WTC11 (cell line): ENCODE measurements around the gene GALR2. TPM values are rescaled to one million over a fixed set of nuclear protein-coding genes. Genes with fewer than 3 reads are reported as not detected.
A peak's percentile ranks its signal among the peaks of the same experiment; 100 is the strongest.

Experiments
- ATF1 ChIP-seq: sonication (generic); formaldehyde crosslinking; IDR thresholded peaks from 2 replicates; pipeline ENCODE4 v1.8.1; 2023; ENCODE audit warnings: mild to moderate bottlenecking, moderate library complexity, missing genetic modification reagents
- ESRRA ChIP-seq: sonication (generic); formaldehyde crosslinking; IDR thresholded peaks from 2 replicates; pipeline ENCODE4 v1.8.1; 2022; ENCODE audit warnings: mild to moderate bottlenecking, missing genetic modification reagents, borderline replicate concordance
- FOXP1 ChIP-seq: sonication (generic); formaldehyde crosslinking; IDR thresholded peaks from 2 replicates; pipeline ENCODE4 v1.8.0; 2022; ENCODE audit warnings: missing genetic modification reagents, mild to moderate bottlenecking, moderate library complexity, borderline replicate concordance
- GTF2I ChIP-seq: fragments of 250-450 bp; sonication (Bioruptor Pico); conservative IDR thresholded peaks from 2 replicates; pipeline ENCODE4 v1.4.0; 2021; ENCODE audit warnings: mild to moderate bottlenecking
- HMGA2 ChIP-seq: fragments of 250-450 bp; sonication (Bioruptor Pico); IDR thresholded peaks from 2 replicates; pipeline ENCODE4 v1.4.0; 2021; ENCODE audit warnings: mild to moderate bottlenecking, moderate library complexity
- JAZF1 ChIP-seq: fragments of 250-450 bp; sonication (Bioruptor Pico); IDR thresholded peaks from 2 replicates; pipeline ENCODE4 v1.9.0; 2021; ENCODE audit warnings: moderate library complexity, mild to moderate bottlenecking, inconsistent platforms
- MYBL2 ChIP-seq: sonication (generic); formaldehyde crosslinking; IDR thresholded peaks from 2 replicates; pipeline ENCODE4 v1.8.1; 2023; ENCODE audit warnings: mild to moderate bottlenecking, moderate library complexity, missing genetic modification reagents
- NFATC4 ChIP-seq: fragments of 250-450 bp; sonication (Bioruptor Pico); IDR thresholded peaks from 2 replicates; pipeline ENCODE4 v1.9.0; 2021; ENCODE audit warnings: mild to moderate bottlenecking
- NFE2L1 ChIP-seq: sonication (generic); formaldehyde crosslinking; IDR thresholded peaks from 2 replicates; pipeline ENCODE4 v1.8.1; 2023; ENCODE audit warnings: missing genetic modification reagents
- NFYB ChIP-seq: sonication (generic); formaldehyde crosslinking; conservative IDR thresholded peaks from 2 replicates; pipeline ENCODE4 v1.8.0; 2022; ENCODE audit warnings: low read depth, missing genetic modification reagents
- NR2C2 ChIP-seq: sonication (generic); formaldehyde crosslinking; IDR thresholded peaks from 2 replicates; pipeline ENCODE4 v1.8.0; 2022; ENCODE audit warnings: mild to moderate bottlenecking, missing genetic modification reagents
- SMAD3 ChIP-seq: sonication (generic); formaldehyde crosslinking; IDR thresholded peaks from 2 replicates; pipeline ENCODE4 v1.8.0; 2022; ENCODE audit warnings: missing genetic modification reagents, mild to moderate bottlenecking, borderline replicate concordance
- TP53 ChIP-seq: sonication (generic); formaldehyde crosslinking; IDR thresholded peaks from 2 replicates; pipeline ENCODE4 v1.8.1; 2023; ENCODE audit warnings: mild to moderate bottlenecking, missing genetic modification reagents
- ZNF121 ChIP-seq: sonication (generic); formaldehyde crosslinking; IDR thresholded peaks from 2 replicates; pipeline ENCODE4 v1.8.0; 2023; ENCODE audit warnings: missing genetic modification reagents
- ZNF263 ChIP-seq: sonication (generic); formaldehyde crosslinking; IDR thresholded peaks from 2 replicates; pipeline ENCODE4 v1.8.1; 2022; ENCODE audit warnings: low read depth, mild to moderate bottlenecking, moderate library complexity, missing genetic modification reagents
- total RNA-seq: library from RNA; stranded (reverse); gene quantifications from 3 replicates; pipeline ENCODE4 v1.2.3, GENCODE V29; 2021
- TF ChIP-seq, protein P1 (sequence below): sonication (generic); formaldehyde crosslinking; IDR thresholded peaks from 2 replicates; pipeline ENCODE4 v1.8.1; 2022; ENCODE audit warnings: low read depth, mild to moderate bottlenecking, moderate library complexity, missing genetic modification reagents, borderline replicate concordance
- TF ChIP-seq, protein P2 (sequence below): sonication (generic); formaldehyde crosslinking; IDR thresholded peaks from 2 replicates; pipeline ENCODE4 v1.8.1; 2022; ENCODE audit warnings: low read depth, missing genetic modification reagents, borderline replicate concordance
- TF ChIP-seq, protein P3 (sequence below): sonication (generic); formaldehyde crosslinking; IDR thresholded peaks from 2 replicates; pipeline ENCODE4 v1.8.1; 2023; ENCODE audit warnings: mild to moderate bottlenecking, missing genetic modification reagents, moderate library complexity
- TF ChIP-seq, protein P4 (sequence below): sonication (generic); formaldehyde crosslinking; IDR thresholded peaks from 2 replicates; pipeline ENCODE4 v1.8.1; 2023; ENCODE audit warnings: mild to moderate bottlenecking, missing genetic modification reagents, borderline replicate concordance
- TF ChIP-seq, protein P5 (sequence below): fragments of 250-450 bp; sonication (Bioruptor Pico); IDR thresholded peaks from 2 replicates; pipeline ENCODE4 v1.9.0; 2021; ENCODE audit warnings: mild to moderate bottlenecking, borderline replicate concordance
- TF ChIP-seq, protein P6 (sequence below): fragments of 250-450 bp; sonication (Bioruptor Pico); IDR thresholded peaks from 2 replicates; pipeline ENCODE4 v1.8.0; 2021; ENCODE audit warnings: mild to moderate bottlenecking
- TF ChIP-seq, protein P7 (sequence below): sonication (generic); formaldehyde crosslinking; IDR thresholded peaks from 2 replicates; pipeline ENCODE4 v1.8.1; 2023; ENCODE audit warnings: mild to moderate bottlenecking, missing genetic modification reagents

GALR2 gene
- total RNA-seq, 1 experiment from 2014 or later = 2.9 TPM

DNA sequence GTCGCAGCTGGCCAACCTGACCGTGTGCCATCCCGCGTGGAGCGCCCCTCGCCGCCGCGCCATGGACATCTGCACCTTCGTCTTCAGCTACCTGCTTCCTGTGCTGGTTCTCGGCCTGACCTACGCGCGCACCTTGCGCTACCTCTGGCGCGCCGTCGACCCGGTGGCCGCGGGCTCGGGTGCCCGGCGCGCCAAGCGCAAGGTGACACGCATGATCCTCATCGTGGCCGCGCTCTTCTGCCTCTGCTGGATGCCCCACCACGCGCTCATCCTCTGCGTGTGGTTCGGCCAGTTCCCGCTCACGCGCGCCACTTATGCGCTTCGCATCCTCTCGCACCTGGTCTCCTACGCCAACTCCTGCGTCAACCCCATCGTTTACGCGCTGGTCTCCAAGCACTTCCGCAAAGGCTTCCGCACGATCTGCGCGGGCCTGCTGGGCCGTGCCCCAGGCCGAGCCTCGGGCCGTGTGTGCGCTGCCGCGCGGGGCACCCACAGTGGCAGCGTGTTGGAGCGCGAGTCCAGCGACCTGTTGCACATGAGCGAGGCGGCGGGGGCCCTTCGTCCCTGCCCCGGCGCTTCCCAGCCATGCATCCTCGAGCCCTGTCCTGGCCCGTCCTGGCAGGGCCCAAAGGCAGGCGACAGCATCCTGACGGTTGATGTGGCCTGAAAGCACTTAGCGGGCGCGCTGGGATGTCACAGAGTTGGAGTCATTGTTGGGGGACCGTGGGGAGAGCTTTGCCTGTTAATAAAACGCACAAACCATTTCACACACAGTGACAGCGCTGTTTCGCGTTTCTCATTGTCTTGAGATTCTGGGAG lies 2.4 kb downstream of the GALR2 start (continued):
- TF ChIP-seq NFYB (CRISPR knock-in tag) (no peak; the same call in 1 of the 2 replicates), ZNF121 (CRISPR knock-in tag) (no peak), ZNF263 (CRISPR knock-in tag) (no peak), TP53 (CRISPR knock-in tag) (0 out of 2 replicates have a peak, but pooled peaks have one; percentile 79), GTF2I (CRISPR knock-in tag) (no peak), SMAD3 (CRISPR knock-in tag) (no peak), NFATC4 (no peak), JAZF1 (no peak), HMGA2 (CRISPR knock-in tag) (no peak), FOXP1 (peak; percentile 80; the same call in 1 of the 2 replicates), NFE2L1 (CRISPR knock-in tag) (no peak), ATF1 (CRISPR knock-in tag) (0 out of 2 replicates have a peak, but pooled peaks have one; percentile 38), ESRRA (0 out of 2 replicates have a peak, but pooled peaks have one; percentile 13), NR2C2 (no peak), MYBL2 (CRISPR knock-in tag) (no peak)
- TF ChIP-seq, protein P1, sequence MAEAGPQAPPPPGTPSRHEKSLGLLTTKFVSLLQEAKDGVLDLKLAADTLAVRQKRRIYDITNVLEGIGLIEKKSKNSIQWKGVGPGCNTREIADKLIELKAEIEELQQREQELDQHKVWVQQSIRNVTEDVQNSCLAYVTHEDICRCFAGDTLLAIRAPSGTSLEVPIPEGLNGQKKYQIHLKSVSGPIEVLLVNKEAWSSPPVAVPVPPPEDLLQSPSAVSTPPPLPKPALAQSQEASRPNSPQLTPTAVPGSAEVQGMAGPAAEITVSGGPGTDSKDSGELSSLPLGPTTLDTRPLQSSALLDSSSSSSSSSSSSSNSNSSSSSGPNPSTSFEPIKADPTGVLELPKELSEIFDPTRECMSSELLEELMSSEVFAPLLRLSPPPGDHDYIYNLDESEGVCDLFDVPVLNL (CRISPR knock-in tag) = peak; percentile 77; the same call in 1 of the 2 replicates
- TF ChIP-seq, protein P2, sequence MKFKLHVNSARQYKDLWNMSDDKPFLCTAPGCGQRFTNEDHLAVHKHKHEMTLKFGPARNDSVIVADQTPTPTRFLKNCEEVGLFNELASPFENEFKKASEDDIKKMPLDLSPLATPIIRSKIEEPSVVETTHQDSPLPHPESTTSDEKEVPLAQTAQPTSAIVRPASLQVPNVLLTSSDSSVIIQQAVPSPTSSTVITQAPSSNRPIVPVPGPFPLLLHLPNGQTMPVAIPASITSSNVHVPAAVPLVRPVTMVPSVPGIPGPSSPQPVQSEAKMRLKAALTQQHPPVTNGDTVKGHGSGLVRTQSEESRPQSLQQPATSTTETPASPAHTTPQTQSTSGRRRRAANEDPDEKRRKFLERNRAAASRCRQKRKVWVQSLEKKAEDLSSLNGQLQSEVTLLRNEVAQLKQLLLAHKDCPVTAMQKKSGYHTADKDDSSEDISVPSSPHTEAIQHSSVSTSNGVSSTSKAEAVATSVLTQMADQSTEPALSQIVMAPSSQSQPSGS (CRISPR knock-in tag) = no peak
- TF ChIP-seq, protein P3, sequence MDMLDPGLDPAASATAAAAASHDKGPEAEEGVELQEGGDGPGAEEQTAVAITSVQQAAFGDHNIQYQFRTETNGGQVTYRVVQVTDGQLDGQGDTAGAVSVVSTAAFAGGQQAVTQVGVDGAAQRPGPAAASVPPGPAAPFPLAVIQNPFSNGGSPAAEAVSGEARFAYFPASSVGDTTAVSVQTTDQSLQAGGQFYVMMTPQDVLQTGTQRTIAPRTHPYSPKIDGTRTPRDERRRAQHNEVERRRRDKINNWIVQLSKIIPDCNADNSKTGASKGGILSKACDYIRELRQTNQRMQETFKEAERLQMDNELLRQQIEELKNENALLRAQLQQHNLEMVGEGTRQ = no peak
- TF ChIP-seq, protein P4, sequence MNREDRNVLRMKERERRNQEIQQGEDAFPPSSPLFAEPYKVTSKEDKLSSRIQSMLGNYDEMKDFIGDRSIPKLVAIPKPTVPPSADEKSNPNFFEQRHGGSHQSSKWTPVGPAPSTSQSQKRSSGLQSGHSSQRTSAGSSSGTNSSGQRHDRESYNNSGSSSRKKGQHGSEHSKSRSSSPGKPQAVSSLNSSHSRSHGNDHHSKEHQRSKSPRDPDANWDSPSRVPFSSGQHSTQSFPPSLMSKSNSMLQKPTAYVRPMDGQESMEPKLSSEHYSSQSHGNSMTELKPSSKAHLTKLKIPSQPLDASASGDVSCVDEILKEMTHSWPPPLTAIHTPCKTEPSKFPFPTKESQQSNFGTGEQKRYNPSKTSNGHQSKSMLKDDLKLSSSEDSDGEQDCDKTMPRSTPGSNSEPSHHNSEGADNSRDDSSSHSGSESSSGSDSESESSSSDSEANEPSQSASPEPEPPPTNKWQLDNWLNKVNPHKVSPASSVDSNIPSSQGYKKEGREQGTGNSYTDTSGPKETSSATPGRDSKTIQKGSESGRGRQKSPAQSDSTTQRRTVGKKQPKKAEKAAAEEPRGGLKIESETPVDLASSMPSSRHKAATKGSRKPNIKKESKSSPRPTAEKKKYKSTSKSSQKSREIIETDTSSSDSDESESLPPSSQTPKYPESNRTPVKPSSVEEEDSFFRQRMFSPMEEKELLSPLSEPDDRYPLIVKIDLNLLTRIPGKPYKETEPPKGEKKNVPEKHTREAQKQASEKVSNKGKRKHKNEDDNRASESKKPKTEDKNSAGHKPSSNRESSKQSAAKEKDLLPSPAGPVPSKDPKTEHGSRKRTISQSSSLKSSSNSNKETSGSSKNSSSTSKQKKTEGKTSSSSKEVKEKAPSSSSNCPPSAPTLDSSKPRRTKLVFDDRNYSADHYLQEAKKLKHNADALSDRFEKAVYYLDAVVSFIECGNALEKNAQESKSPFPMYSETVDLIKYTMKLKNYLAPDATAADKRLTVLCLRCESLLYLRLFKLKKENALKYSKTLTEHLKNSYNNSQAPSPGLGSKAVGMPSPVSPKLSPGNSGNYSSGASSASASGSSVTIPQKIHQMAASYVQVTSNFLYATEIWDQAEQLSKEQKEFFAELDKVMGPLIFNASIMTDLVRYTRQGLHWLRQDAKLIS = no peak
- TF ChIP-seq, protein P5, sequence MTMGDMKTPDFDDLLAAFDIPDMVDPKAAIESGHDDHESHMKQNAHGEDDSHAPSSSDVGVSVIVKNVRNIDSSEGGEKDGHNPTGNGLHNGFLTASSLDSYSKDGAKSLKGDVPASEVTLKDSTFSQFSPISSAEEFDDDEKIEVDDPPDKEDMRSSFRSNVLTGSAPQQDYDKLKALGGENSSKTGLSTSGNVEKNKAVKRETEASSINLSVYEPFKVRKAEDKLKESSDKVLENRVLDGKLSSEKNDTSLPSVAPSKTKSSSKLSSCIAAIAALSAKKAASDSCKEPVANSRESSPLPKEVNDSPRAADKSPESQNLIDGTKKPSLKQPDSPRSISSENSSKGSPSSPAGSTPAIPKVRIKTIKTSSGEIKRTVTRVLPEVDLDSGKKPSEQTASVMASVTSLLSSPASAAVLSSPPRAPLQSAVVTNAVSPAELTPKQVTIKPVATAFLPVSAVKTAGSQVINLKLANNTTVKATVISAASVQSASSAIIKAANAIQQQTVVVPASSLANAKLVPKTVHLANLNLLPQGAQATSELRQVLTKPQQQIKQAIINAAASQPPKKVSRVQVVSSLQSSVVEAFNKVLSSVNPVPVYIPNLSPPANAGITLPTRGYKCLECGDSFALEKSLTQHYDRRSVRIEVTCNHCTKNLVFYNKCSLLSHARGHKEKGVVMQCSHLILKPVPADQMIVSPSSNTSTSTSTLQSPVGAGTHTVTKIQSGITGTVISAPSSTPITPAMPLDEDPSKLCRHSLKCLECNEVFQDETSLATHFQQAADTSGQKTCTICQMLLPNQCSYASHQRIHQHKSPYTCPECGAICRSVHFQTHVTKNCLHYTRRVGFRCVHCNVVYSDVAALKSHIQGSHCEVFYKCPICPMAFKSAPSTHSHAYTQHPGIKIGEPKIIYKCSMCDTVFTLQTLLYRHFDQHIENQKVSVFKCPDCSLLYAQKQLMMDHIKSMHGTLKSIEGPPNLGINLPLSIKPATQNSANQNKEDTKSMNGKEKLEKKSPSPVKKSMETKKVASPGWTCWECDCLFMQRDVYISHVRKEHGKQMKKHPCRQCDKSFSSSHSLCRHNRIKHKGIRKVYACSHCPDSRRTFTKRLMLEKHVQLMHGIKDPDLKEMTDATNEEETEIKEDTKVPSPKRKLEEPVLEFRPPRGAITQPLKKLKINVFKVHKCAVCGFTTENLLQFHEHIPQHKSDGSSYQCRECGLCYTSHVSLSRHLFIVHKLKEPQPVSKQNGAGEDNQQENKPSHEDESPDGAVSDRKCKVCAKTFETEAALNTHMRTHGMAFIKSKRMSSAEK (CRISPR knock-in tag) = no peak
- TF ChIP-seq, protein P6, sequence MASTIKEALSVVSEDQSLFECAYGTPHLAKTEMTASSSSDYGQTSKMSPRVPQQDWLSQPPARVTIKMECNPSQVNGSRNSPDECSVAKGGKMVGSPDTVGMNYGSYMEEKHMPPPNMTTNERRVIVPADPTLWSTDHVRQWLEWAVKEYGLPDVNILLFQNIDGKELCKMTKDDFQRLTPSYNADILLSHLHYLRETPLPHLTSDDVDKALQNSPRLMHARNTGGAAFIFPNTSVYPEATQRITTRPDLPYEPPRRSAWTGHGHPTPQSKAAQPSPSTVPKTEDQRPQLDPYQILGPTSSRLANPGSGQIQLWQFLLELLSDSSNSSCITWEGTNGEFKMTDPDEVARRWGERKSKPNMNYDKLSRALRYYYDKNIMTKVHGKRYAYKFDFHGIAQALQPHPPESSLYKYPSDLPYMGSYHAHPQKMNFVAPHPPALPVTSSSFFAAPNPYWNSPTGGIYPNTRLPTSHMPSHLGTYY = no peak
- TF ChIP-seq, protein P7, sequence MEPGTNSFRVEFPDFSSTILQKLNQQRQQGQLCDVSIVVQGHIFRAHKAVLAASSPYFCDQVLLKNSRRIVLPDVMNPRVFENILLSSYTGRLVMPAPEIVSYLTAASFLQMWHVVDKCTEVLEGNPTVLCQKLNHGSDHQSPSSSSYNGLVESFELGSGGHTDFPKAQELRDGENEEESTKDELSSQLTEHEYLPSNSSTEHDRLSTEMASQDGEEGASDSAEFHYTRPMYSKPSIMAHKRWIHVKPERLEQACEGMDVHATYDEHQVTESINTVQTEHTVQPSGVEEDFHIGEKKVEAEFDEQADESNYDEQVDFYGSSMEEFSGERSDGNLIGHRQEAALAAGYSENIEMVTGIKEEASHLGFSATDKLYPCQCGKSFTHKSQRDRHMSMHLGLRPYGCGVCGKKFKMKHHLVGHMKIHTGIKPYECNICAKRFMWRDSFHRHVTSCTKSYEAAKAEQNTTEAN (CRISPR knock-in tag) = 0 out of 2 replicates have a peak, but pooled peaks have one; percentile 22
